H1 (cell line): ENCODE measurements around the gene EBF3. TPM values are rescaled to one million over a fixed set of nuclear protein-coding genes. Genes with fewer than 3 reads are reported as not detected.

Experiments used
- JUND ChIP-seq: IDR thresholded peaks from 2 replicates; pipeline ENCODE4 v1.6.1; 2011; ENCODE audit warnings: mild to moderate bottlenecking, improper control_type of control experiment, low read length
- KDM5A ChIP-seq: fragments of 200-600 bp; IDR thresholded peaks from 2 replicates; pipeline ENCODE4 v1.7.1; 2012; ENCODE audit warnings: mild to moderate bottlenecking, low read length, inconsistent platforms, mixed read lengths
- polyA plus RNA-seq, 7 experiments: library from polyadenylated mRNA; depleted of rRNA in 3 of 7; stranded (reverse) in 5 of 7; unstranded in 2 of 7; fragments of >200 nt in 5 of 7; fragments of 200-250 nt in 2 of 7; gene quantifications; 1 replicate in 5 of 7; 2 replicates in 1 of 7; 4 replicates in 1 of 7; pipeline versions ENCODE4 v1.2.1 to v1.2.3, GENCODE V29; 2011 to 2013; ENCODE audit warnings: missing spikeins in 2 of 7, mixed read lengths in 2 of 7
- total RNA-seq: library from RNA; stranded (reverse); fragmentation: NEBNext Ultra II Directional; extraction: Animal tissue kit (Norgen Biotek cat#: 25700); gene quantifications from 2 replicates; pipeline ENCODE4 v1.2.1, GENCODE V29; 2021

The EBF3 gene
- total and polyA plus RNA-seq, 2 of the 8 experiments (the other 6 are each of a cell fraction or from before 2014, with no cell fraction given), result 0.08 to 0.26 TPM

DNA sequence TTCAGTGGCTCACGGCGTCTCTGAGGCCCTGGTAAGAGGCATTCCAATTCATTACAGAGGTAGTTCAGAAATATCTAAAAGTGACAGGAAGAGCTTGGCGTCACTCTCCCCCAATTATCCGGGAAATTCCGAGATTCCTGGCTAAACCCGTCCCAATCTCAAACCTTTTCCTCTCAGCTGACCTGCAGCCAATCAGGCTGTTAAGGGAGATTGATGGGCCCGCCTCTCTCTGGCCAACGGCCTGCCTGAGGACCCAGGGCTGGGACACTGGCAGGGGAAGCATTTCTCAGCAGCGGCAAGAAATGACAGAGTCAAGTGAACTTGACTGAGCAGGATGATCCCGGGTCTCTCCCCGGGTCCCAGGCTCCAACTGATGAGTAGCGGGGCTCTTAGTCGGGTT lies 72.3 kb downstream of the EBF3 start (continued):
- TF ChIP-seq JUND (no peak), KDM5A (no peak)
